Cardiac fibroblast (primary cell): ENCODE data around the gene ZMAT2.
"Not testable (repeated sequence)": the region's sequence is repeated elsewhere in the genome, so short reads cannot be mapped to it uniquely, and the experiment has no call there.

Source experiments
- DNase-seq, 2 donors: peaks; one replicate each; pipeline versions ENCODE4 v3.0.0 to v3.0.0-alpha.2; 2010; ENCODE audit warnings: low read depth in 2 of 2
- H3K4me3 ChIP-seq, 2 donors: replicated peaks in 1 of 2; 1 replicate in 1 of 2; 2 replicates in 1 of 2; pipeline ENCODE4 v1.5.1; 2011; ENCODE audit warnings: low read depth in 2 of 2, low read length in 2 of 2, mild to moderate bottlenecking in 2 of 2, moderate library complexity in 1 of 2
- TF ChIP-seq, protein P1 (sequence below): IDR thresholded peaks from one replicate; pipeline ENCODE4 v1.5.1; 2011; ENCODE audit warnings: low read depth, mild to moderate bottlenecking, low read length, inconsistent platforms

ZMAT2 gene

DNA sequence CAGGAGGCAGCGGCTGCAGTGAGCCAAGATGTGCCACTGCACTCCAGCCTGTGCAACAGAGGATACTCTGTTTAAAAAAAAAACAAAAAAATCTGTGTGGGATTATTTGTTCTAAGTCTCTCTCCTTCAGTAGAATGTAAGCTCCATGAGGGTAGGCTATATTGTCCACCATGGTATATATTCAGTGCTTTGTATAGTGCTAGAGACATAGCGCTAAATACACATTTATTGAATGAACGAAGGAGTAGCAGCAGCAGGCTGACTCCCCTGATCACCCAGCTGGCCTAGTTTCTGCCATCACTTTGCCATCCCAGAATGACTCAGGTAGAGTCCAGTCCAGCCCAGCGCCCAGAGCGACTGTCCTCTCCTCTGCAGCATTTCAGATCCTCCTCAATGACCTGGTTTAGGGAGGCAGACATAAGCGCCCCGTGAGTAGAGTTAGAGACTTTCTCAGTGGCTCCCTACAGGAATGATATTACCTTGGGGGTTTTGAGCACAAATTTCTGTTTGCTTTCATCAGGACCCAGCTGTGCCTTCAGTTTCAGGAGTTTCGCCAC is 9.8 kb upstream of the ZMAT2 start:
- no peak for DNase-seq
- H3K4me3 ChIP-seq: peak overlapping the region; percentile 68 to 88
- TF ChIP-seq, protein P1, sequence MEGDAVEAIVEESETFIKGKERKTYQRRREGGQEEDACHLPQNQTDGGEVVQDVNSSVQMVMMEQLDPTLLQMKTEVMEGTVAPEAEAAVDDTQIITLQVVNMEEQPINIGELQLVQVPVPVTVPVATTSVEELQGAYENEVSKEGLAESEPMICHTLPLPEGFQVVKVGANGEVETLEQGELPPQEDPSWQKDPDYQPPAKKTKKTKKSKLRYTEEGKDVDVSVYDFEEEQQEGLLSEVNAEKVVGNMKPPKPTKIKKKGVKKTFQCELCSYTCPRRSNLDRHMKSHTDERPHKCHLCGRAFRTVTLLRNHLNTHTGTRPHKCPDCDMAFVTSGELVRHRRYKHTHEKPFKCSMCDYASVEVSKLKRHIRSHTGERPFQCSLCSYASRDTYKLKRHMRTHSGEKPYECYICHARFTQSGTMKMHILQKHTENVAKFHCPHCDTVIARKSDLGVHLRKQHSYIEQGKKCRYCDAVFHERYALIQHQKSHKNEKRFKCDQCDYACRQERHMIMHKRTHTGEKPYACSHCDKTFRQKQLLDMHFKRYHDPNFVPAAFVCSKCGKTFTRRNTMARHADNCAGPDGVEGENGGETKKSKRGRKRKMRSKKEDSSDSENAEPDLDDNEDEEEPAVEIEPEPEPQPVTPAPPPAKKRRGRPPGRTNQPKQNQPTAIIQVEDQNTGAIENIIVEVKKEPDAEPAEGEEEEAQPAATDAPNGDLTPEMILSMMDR: no peak

DNA sequence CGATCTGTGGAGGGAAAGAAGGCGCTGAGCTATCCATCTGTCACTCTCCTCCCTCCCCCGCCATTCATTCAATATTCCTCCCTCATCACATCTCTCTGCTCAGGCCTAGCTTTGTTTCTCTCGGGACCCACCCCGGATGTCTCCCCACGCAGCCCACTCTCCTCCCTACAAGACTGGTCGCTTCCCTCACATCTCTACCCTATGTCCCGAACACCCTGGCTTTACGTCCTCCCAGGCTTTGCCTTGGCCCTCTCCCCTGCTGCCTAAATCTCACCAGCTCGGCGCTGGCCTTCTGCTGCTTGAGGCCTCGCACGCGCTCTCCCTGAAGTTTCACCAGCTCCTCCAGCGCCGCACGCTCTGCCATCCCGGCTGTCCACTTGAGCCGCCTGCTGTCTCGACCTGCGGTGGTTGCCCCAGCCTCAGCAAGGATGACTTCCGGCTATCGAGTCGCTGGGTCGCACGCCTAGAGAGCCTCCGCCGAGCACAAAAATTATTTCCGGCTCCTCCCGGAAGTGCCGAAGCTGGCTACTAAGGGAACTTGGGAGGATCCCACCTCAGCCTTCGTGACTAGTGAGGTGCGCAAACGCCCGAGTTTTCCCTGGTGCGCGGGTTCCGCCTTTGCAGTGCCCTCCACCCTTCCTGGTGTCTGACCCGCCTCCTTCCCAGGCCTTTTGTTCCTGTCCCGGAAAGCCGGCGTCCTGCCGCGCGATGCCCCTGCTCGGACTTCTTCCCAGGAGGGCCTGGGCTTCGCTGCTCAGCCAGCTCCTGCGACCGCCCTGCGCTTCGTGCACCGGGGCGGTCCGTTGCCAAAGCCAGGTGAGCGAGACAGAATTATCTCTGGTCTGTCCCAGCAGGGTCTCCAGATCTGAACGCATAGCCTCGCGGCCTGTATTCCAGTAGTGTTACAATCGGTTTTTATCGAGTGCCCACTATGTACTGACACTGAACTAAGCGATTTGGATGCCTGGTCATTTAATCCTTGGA is 9.0 kb upstream of the ZMAT2 start, which contains the start of the genes HARS1 and HARS2:
HARS1 (minus strand) TSS at position 430 of the 984 bp plus-strand sequence; CDS start at position 364, 66 bp downstream.
HARS2 (plus strand) TSS at position 515 of the 984 bp plus-strand sequence; CDS start at position 709, 194 bp downstream.
- H3K4me3 ChIP-seq: peak within 1 kb of the TSS; percentile 68 to 88
- peak; percentile 96 to 97 for DNase-seq
- TF ChIP-seq, protein P1: no peak

DNA sequence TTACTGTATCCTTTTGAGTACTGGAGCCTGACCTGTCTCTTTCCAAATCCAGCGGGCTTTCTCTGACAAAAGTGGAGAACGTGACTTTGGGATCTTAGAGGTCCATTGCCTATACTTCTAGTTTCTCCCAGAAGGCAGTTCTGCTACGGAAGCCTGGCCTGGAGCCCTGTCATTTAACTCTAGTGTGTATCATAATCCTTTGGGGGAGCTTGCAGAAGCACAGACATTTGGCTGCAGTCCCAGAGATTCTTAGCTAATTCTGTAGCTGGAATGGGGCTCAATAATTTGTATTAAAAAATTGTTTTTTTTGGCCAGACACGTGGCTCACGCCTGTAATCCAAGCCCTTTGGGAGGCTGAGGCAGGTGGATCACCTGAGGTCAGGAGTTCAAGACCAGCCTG is 6.0 kb upstream of the ZMAT2 start:
- no peak overlapping the region for H3K4me3 ChIP-seq
- DNase-seq: peak; percentile 40 to 41
- TF ChIP-seq, protein P1: no peak

DNA sequence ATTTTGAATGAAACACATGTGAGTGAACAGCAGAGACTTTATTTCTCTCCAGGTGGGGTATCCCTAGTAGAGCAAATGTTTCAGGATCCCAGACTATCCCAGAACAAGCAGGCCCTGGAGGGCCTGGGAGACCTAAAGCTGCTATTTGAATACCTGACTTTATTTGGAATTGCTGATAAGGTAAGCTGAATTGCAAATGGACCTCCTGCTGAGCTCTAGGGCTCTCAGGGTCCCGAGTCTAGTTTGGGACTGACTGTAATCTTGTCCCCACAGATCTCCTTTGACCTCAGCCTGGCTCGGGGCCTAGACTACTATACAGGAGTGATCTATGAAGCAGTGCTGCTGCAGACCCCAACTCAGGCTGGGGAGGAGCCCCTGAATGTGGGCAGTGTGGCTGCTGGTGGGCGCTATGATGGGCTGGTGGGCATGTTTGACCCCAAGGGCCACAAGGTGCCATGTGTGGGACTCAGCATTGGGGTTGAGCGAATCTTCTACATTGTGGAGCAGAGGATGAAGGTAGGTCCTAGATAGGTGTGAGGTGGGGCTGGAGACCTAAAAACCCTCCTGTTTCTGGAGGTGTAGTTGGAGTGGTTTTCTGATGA is 3.3 kb upstream of the ZMAT2 start:
- H3K4me3 ChIP-seq: no peak overlapping the region
- DNase-seq: no peak
- TF ChIP-seq, protein P1: no peak

DNA sequence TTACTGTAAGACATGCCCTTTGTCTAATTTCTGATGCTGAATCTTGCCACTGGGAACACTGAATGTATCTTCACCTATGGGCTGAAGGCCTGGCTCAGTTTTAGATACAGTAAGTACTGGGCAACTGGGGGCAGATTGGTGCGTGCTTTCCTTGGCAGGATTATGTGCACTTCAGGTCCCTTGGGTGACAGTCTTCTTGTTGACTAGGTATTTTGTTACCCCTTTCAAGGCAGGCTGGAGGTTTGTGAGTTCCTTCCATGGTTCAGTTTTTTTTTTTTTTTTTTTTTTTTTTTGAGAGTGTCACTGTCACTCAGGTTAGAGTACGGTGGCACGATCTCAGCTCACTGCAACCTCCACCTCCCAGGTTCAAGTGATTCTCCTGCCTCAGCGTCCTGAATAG is 7.6 kb downstream of the ZMAT2 start:
- DNase-seq: no peak
- H3K4me3 ChIP-seq: no peak overlapping the region
- TF ChIP-seq, protein P1: no peak

DNA sequence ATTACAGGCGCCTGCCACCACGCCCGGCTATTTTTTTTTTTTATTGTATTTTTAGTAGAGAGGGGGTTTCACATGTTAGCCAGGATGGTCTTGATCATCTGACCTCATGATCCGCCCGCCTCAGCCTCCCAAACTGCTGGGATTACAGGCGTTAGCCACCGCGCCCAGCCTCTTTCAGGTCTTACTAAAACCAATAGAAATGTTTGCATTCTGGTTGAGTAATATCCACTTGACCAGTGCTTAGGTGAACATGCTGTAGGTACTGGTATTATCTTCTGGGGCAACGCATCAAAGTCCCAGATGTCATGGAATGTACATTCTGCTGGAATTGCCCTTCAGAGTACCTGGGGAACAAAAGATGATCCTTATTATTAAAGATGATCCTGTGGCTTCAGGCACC is 8.5 kb downstream of the ZMAT2 start:
- DNase-seq, H3K4me3 ChIP-seq: not testable (repeated sequence)
